ENCODE measurements around the gene GPR4.

The GPR4 gene

DNA sequence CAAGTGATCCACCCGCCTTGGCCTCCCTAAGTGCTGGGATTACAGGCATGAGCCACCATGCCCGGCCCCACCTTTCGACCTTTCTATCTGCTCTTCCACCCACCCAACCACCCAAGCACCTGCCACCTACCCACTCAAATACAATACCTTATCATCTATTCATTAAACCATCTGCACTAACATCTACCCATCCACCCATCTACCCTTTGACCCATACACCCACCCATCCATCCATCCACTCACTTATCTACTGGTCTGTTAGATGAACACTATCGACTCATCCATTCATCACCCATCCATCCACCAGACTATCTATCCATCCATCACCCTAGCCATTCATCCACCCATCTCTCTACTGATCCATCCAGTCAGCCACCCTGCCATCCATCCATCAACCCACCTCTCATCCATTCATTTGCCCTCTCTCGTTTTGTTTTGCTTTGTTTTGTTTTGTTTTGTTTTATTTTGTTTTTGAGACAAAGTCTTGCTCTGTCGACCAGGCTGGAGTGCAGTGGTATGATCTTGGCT, 20.0 kb upstream of the GPR4 start:
- Histone ChIP-seq H3K4me3 (ENCODE audit: low read length in 2 of 2) (no peak overlapping the region), H2AK5ac (ENCODE audit: low read depth, low read length) (no peak overlapping the region), H3K79me1 (ENCODE audit: low read depth, low read length) (peaks cover 1% of the 10 kb centered on the region), H3K27ac (replicated peaks; ENCODE audit: low read length) (no peak overlapping the region), H3K9ac (ENCODE audit: low read depth, low read length, poor library complexity) (peak overlapping the region; percentile 12), H3K23ac (ENCODE audit: low read depth, low read length, poor library complexity) (no peak overlapping the region), H2BK12ac (ENCODE audit: low read length) (no peak overlapping the region), H3K36me3 (replicated peaks in 1 of 2; ENCODE audit: control insufficient read depth in 2 of 2, insufficient read depth in 2 of 2, low read length in 2 of 2) (peaks cover 0 to 2% of the 10 kb centered on the region in 2 donors), H2BK15ac (ENCODE audit: low read length) (no peak overlapping the region), H4K91ac (ENCODE audit: low read depth, low read length, poor library complexity) (no peak overlapping the region), H3K18ac (ENCODE audit: low read length) (no peak overlapping the region), H3K14ac (ENCODE audit: low read length) (no peak overlapping the region), H3K4me2 (ENCODE audit: insufficient read depth, low read length, poor library complexity, severe bottlenecking) (no peak overlapping the region), H2AFZ (ENCODE audit: low read length) (no peak overlapping the region), H2BK120ac (ENCODE audit: low read depth, low read length) (no peak overlapping the region), H3K27me3 (ENCODE audit: control insufficient read depth in 3 of 3, insufficient read depth in 3 of 3, low read depth in 1 of 3, low read length in 3 of 3) (no peaks in the 10 kb centered on the region), H4K8ac (ENCODE audit: low read depth, low read length) (no peak overlapping the region), H3K4ac (ENCODE audit: low read length) (no peak overlapping the region), H2BK5ac (ENCODE audit: low read length) (no peak overlapping the region), H3K4me1 (ENCODE audit: control insufficient read depth in 2 of 2, insufficient read depth in 1 of 2, low read depth in 1 of 2, low read length in 2 of 2) (no peaks in the 10 kb centered on the region), H3K9me3 (replicated peaks in 1 of 2; ENCODE audit: control insufficient read depth in 2 of 2, insufficient read depth in 1 of 2, low read depth in 1 of 2, low read length in 2 of 2) (no peaks in the 10 kb centered on the region)
- DNase-seq (ENCODE audit: low spot score) = no peak
- no CpG with 5 or more reads among the region's 6 CpGs for WGBS, 2 donors (ENCODE audit: extremely low coverage in 2 of 2, insufficient read length in 2 of 2, insufficient replicate concordance in 1 of 2)

DNA sequence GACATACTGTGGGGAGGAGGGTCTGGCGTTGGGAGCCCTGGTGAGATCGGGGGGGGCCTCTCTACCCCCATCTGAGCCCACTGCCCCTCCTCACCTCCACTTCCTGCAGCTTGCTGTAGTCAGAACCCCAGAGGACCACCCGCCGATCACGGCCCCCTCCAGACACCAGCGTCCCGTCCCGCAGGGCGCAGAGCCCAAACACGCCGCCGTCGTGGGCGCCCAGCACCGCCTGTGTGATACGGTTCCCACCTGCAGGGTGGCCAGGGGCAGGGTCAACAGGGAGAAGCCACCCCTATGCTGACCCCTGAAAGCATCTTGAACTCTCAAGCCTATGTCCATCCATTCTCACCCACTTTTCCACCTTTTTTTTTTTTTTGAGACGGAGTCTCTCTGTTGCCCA, 19.4 kb upstream of the GPR4 start:
- Histone ChIP-seq H4K8ac (ENCODE audit: low read depth, low read length) (no peak overlapping the region), H2AK5ac (ENCODE audit: low read depth, low read length) (peak overlapping the region; percentile 46), H3K36me3 (replicated peaks in 1 of 2; ENCODE audit: control insufficient read depth in 2 of 2, insufficient read depth in 2 of 2, low read length in 2 of 2) (peaks cover 0 to 2% of the 10 kb centered on the region in 2 donors), H3K9ac (ENCODE audit: low read depth, low read length, poor library complexity) (peak overlapping the region; percentile 50), H3K9me3 (replicated peaks in 1 of 2; ENCODE audit: control insufficient read depth in 2 of 2, insufficient read depth in 1 of 2, low read depth in 1 of 2, low read length in 2 of 2) (no peaks in the 10 kb centered on the region), H4K91ac (ENCODE audit: low read depth, low read length, poor library complexity) (no peak overlapping the region), H2BK12ac (ENCODE audit: low read length) (no peak overlapping the region), H3K4me2 (ENCODE audit: insufficient read depth, low read length, poor library complexity, severe bottlenecking) (no peak overlapping the region), H2BK5ac (ENCODE audit: low read length) (no peak overlapping the region), H2BK120ac (ENCODE audit: low read depth, low read length) (no peak overlapping the region), H3K27me3 (ENCODE audit: control insufficient read depth in 3 of 3, insufficient read depth in 3 of 3, low read depth in 1 of 3, low read length in 3 of 3) (no peaks in the 10 kb centered on the region), H3K4me1 (ENCODE audit: control insufficient read depth in 2 of 2, insufficient read depth in 1 of 2, low read depth in 1 of 2, low read length in 2 of 2) (peaks cover 0 to 4% of the 10 kb centered on the region in 2 donors), H3K79me1 (ENCODE audit: low read depth, low read length) (peaks cover 1% of the 10 kb centered on the region), H2AFZ (ENCODE audit: low read length) (no peak overlapping the region), H3K14ac (ENCODE audit: low read length) (no peak overlapping the region), H3K23ac (ENCODE audit: low read depth, low read length, poor library complexity) (peak overlapping the region; percentile 6), H3K4me3 (ENCODE audit: low read length in 2 of 2) (no peak overlapping the region), H3K4ac (ENCODE audit: low read length) (no peak overlapping the region), H2BK15ac (ENCODE audit: low read length) (no peak overlapping the region), H3K18ac (ENCODE audit: low read length) (no peak overlapping the region), H3K27ac (replicated peaks; ENCODE audit: low read length) (no peak overlapping the region)
- no peak for DNase-seq (ENCODE audit: low spot score)
- no CpG with 5 or more reads among the region's 17 CpGs for WGBS, 2 donors (ENCODE audit: extremely low coverage in 2 of 2, insufficient read length in 2 of 2, insufficient replicate concordance in 1 of 2)

DNA sequence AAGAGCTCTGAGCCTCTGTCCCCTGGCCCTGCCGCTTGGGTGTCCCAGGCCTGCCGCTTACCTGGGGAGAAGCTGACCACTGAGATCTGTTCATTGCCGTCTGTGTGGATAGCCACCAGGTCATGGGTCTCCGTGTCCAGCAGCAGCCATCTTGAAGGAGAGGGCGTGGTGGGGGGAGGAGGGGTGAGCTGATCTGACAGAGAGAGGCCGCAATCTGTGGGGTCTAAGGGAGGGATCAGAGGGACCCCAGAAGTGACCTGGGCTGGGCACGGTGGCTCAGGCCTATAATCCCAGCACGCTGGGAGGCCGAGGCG, 14.6 kb upstream of the GPR4 start:
- Histone ChIP-seq H4K8ac (ENCODE audit: low read depth, low read length) (no peak overlapping the region), H4K91ac (ENCODE audit: low read depth, low read length, poor library complexity) (peak overlapping the region; percentile 81), H3K14ac (ENCODE audit: low read length) (no peak overlapping the region), H2AFZ (ENCODE audit: low read length) (peak overlapping the region; percentile 64), H3K9ac (ENCODE audit: low read depth, low read length, poor library complexity) (peak overlapping the region; percentile 88), H3K36me3 (replicated peaks in 1 of 2; ENCODE audit: control insufficient read depth in 2 of 2, insufficient read depth in 2 of 2, low read length in 2 of 2) (peaks cover 0 to 3% of the 10 kb centered on the region in 2 donors), H3K4me2 (ENCODE audit: insufficient read depth, low read length, poor library complexity, severe bottlenecking) (peak overlapping the region; percentile 93), H2BK120ac (ENCODE audit: low read depth, low read length) (no peak overlapping the region), H2BK15ac (ENCODE audit: low read length) (peak overlapping the region; percentile 95), H2BK12ac (ENCODE audit: low read length) (peak overlapping the region; percentile 82), H3K4me1 (ENCODE audit: control insufficient read depth in 2 of 2, insufficient read depth in 1 of 2, low read depth in 1 of 2, low read length in 2 of 2) (peaks cover 0 to 8% of the 10 kb centered on the region in 2 donors), H2BK5ac (ENCODE audit: low read length) (peak overlapping the region; percentile 93), H3K79me1 (ENCODE audit: low read depth, low read length) (peaks cover 1% of the 10 kb centered on the region), H3K9me3 (replicated peaks in 1 of 2; ENCODE audit: control insufficient read depth in 2 of 2, insufficient read depth in 1 of 2, low read depth in 1 of 2, low read length in 2 of 2) (no peaks in the 10 kb centered on the region), H2AK5ac (ENCODE audit: low read depth, low read length) (peak overlapping the region; percentile 23), H3K18ac (ENCODE audit: low read length) (peak overlapping the region; percentile 95), H3K23ac (ENCODE audit: low read depth, low read length, poor library complexity) (peak overlapping the region; percentile 97), H3K4ac (ENCODE audit: low read length) (no peak overlapping the region), H3K4me3 (ENCODE audit: low read length in 2 of 2) (peak overlapping the region in 1 of 2 donors; percentile 76), H3K27me3 (ENCODE audit: control insufficient read depth in 3 of 3, insufficient read depth in 3 of 3, low read depth in 1 of 3, low read length in 3 of 3) (no peaks in the 10 kb centered on the region), H3K27ac (replicated peaks; ENCODE audit: low read length) (no peak overlapping the region)
- DNase-seq (ENCODE audit: low spot score) = no peak
- no CpG with 5 or more reads among the region's 10 CpGs for WGBS, 2 donors (ENCODE audit: extremely low coverage in 2 of 2, insufficient read length in 2 of 2, insufficient replicate concordance in 1 of 2)

DNA sequence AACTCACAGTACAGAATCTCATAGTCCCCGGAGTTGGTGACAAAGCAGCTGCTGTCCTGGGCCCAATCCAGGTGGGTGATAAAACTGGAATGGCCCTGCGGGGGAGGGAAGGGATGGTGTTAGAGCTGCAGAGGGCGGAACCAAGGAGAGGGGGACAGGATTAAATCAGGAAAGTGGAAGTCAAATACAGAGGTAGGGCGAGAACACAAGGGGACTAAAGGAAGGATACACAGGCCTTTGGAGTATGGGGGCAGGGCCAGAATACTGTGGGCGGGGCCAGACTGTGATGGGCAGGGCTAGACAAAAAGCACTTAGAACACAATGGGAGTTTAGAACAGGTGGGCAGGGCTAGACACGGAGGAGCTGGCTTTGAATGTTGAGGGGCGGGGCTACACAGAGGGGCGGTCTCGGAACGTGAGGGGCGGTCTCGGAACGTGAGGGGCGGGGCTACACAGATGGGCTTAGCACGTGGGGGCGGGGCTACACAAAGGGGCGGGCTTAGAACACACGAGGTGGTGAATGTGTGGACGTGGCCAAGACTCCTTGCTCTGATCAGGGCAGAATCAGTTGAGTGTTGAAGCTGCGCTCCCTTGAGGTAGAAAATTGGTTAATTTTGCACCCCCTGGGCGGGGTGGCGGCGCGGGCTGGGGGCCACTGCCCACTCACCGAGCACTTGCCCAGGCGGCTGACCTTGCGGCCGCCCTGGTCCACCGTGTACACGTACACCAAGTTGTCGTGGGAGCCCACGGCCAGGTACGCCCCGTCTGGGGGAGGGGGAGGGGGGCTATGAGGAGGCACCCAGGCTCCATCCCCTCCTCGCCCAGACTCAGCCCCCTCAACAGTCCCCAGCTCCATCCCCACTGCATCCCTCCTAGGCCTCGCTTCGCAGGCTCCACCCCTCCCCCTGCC, 14.0 kb upstream of the GPR4 start:
- no CpG with 5 or more reads among the region's 37 CpGs for WGBS, 2 donors (ENCODE audit: extremely low coverage in 2 of 2, insufficient read length in 2 of 2, insufficient replicate concordance in 1 of 2)
- H3K27ac ChIP-seq (replicated peaks; ENCODE audit: low read length) = peak overlapping the region; percentile 87
- peak; percentile 99 for DNase-seq (ENCODE audit: low spot score)

More for the DNA sequence above, 14.0 kb upstream of the GPR4 start:
- peak overlapping the region; percentile 93 for H2BK5ac ChIP-seq (ENCODE audit: low read length)
- H3K4me3 ChIP-seq (ENCODE audit: low read length in 2 of 2) = peak overlapping the region; percentile 0 to 82
- no peaks in the 10 kb centered on the region for H3K9me3 ChIP-seq (replicated peaks in 1 of 2; ENCODE audit: control insufficient read depth in 2 of 2, insufficient read depth in 1 of 2, low read depth in 1 of 2, low read length in 2 of 2)
- H3K36me3 ChIP-seq (replicated peaks in 1 of 2; ENCODE audit: control insufficient read depth in 2 of 2, insufficient read depth in 2 of 2, low read length in 2 of 2) = peaks cover 0 to 4% of the 10 kb centered on the region in 2 donors
- H2BK15ac ChIP-seq (ENCODE audit: low read length) = peak overlapping the region; percentile 95
- H3K4ac ChIP-seq (ENCODE audit: low read length) = peak overlapping the region; percentile 41
- H3K79me1 ChIP-seq (ENCODE audit: low read depth, low read length) = peaks cover 1% of the 10 kb centered on the region
- peaks cover 0 to 8% of the 10 kb centered on the region in 2 donors for H3K4me1 ChIP-seq (ENCODE audit: control insufficient read depth in 2 of 2, insufficient read depth in 1 of 2, low read depth in 1 of 2, low read length in 2 of 2)
- peak overlapping the region; percentile 95 for H3K18ac ChIP-seq (ENCODE audit: low read length)
- peak overlapping the region; percentile 82 for H2BK12ac ChIP-seq (ENCODE audit: low read length)
- H3K14ac ChIP-seq (ENCODE audit: low read length) = no peak overlapping the region
- peak overlapping the region; percentile 23 for H2AK5ac ChIP-seq (ENCODE audit: low read depth, low read length)
- peak overlapping the region; percentile 97 for H3K23ac ChIP-seq (ENCODE audit: low read depth, low read length, poor library complexity)
- peak overlapping the region; percentile 93 for H3K4me2 ChIP-seq (ENCODE audit: insufficient read depth, low read length, poor library complexity, severe bottlenecking)
- no peak overlapping the region for H4K8ac ChIP-seq (ENCODE audit: low read depth, low read length)
- no peak overlapping the region for H2BK120ac ChIP-seq (ENCODE audit: low read depth, low read length)
- H4K91ac ChIP-seq (ENCODE audit: low read depth, low read length, poor library complexity) = peak overlapping the region; percentile 81
- peak overlapping the region; percentile 79 for H2AFZ ChIP-seq (ENCODE audit: low read length)
- no peaks in the 10 kb centered on the region for H3K27me3 ChIP-seq (ENCODE audit: control insufficient read depth in 3 of 3, insufficient read depth in 3 of 3, low read depth in 1 of 3, low read length in 3 of 3)
- H3K9ac ChIP-seq (ENCODE audit: low read depth, low read length, poor library complexity) = peak overlapping the region; percentile 88

Measured in neuronal stem cell (in vitro differentiated cells).